CD4-positive, alpha-beta T cell treated with Interleukin-15 for 1 hour (primary cell): ENCODE data around the gene WBP11.
A peak's percentile ranks its signal among the peaks of the same experiment; 100 is the strongest.
"Not testable (repeated sequence)": the region's sequence is repeated elsewhere in the genome, so short reads cannot be mapped to it uniquely, and the experiment has no call there.

Experiments
- DNase-seq: peaks from one replicate; pipeline ENCODE4 v3.0.0-alpha.2; 2020

WBP11 gene

DNA sequence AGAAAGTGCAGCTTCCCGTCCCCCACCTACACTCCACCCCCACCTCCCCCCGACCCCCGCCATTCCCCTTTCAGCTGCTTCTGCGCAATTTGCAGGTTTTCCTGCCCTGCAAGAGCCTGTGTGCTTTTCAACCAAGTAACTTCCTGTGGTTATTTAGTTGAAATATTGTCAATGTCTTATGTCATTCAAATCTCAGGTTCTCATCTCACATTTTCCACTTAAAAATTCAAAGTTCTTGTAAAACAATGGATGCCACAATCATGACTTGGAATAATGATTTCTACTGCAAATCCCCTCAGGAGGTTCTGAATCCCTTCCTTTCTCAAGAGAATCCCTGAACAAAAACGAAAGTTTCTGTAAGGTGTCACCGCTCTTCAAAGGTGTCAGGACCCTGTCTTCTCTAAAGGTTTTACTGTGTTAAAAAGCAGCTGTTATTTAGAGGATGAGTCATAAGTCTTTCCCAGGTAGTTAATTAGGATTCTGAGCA is 31.6 kb downstream of the WBP11 start:
- DNase-seq: peak; percentile 67

DNA sequence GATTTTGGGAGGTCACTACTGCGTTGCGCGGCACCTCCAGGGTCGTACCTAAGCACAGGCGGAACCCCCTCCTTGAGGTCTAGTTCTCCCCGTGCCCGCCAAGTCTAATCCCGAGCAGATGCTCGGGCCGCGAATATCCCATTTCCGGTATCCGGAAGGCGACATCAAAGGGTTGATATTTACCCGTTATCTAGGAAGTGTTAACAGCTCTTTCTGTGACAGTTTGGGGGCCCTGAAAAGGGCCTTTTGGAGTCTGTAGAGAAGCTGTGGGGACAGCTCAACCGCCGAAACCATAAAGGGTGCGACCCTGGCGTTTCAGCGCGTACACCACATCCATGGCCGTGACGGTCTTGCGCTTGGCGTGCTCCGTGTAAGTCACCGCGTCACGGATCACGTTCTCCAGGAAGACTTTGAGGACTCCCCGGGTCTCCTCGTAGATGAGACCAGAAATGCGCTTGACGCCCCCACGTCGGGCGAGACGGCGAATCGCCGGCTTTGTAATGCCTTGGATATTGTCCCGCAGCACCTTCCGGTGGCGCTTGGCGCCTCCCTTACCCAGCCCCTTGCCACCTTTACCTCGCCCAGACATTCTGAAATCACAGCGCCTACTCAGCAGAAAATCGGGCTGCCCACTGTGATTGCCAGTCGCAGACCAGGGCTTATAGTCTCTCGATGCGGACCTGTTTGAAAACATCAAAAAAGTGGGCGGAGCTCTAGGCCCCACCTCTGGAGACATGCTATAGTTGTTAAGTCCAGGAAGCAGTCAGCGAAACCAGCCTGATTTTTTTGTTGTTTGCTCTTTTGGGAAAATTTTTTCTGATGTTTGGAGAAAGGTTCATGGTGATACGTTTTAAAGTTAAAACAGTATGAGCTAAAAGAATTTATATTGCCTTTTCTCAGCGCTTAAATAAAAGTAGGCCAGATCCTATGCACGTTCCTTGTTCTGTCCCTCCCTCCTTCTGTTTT is 32.5 kb downstream of the WBP11 start:
- peak; percentile 96 for DNase-seq

DNA sequence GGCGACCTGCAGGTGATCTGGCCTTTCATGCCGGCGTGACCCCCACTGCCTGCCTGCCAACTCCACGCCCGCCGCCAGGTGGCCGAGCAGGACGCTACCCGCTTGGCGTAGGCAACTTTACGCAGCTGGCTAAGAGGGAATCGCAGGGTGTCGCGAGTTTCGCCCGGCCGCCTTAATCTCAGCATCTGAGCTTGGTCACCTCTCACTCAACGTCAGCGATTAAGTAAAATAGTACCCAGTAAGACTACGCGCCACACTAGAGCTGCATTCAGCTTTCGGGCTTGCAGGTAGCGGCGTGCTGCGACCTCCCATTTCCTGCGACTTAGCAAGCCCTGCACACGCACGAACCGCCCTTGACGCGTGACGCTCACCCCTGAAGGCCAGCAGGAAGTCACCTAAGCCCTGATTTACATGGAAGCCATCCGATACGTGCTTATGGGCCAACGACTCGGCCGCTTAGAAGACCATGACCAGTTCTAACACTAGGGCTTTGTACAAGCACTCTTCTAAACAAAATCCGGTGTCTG is 33.2 kb downstream of the WBP11 start:
- peak; percentile 92 for DNase-seq

DNA sequence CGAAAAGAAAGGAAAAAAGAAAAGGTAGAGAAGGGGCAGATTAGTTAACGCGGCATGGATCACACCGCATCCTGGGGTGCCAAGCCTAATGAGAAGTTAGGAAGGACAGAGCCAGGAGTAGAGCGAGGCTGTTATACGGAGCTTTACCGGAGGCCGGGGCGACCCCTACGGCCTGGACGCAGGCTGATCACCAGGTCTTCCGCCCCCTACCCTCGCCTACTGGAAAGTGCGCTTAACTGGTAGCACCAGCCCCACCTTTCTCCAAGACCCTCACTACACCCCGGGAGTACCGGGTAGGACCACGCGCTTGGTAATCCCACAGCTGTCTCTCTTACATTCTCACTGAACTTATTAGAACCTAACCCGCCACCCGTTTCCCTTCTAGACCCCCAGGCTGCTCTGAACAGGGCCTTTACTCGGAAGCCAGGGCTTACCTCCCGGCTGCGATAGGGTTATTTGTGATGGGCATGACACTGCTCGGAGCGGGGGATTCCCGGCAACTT is 33.8 kb downstream of the WBP11 start:
- DNase-seq: no peak

DNA sequence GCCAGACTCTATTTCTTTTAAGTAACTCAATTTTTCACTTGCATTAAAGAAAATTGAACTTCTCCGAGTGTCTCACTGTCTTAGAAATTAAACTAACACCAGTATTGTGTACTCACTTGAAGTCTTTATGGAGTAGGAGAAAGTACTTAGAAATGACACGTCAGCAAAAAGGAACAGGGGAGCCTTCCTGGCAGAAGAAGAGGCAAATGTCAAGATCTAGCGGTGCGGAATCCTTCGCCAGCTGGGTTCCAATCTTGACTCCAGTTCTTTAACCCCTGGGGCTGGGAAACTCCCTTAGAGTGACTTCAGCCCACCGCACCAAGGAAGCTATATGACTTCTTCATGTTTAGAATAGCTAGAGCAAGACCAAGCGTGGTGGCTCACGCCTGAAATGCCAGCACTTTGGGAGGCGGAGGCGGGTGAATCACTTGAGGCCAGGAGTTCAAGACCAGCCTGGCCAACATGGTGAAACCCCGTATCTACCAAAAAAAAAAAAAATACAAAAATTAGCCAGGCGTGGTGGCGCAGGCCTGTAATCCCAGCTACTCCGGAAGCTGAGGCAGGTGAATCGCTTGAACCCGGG is 34.4 kb downstream of the WBP11 start:
- peak; percentile 30 for DNase-seq

DNA sequence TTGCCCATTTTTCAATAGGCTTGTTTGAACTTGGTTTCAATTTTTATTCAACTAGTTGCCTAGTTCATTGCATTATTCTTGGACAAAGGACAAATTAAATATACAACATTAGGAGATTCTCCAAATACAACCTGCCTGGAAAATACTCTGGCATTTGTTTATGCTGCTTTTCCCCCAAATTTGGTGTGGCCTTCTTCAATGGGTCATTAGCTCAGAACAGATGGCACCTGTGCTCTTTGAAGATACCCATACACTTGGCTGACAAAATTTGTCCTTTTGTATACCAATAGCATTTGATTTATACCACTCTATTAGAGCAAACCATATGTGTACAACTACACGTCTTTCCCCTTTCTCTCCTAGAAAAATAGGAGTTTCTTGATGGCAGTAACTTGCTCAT is 35.7 kb downstream of the WBP11 start:
- no peak for DNase-seq

DNA sequence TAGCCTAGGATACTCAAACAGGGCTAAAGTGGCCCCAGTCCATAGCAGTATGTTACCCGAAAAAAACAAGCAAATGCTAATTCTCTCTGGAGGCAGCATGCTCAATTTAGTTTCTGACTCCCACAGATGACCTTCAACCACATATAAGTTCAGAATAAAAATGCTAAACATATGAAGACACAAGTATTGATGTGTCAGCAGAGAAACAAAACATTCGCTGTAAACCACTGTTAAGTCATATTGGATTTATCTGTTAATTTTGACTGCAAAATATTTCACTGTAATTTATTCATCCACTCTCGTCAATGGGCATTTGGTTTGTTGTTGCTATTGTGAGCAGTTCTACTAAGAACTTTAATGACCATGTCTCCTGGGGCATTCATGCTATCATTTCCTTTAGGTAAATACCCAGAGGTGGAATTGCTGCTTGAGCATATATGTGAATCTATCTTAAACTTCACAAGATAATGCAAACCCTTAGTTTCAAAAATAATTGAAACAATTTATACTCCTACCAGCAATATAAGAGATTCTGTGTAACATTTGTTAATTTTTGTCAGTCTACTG is 36.5 kb downstream of the WBP11 start:
- DNase-seq: no peak

DNA sequence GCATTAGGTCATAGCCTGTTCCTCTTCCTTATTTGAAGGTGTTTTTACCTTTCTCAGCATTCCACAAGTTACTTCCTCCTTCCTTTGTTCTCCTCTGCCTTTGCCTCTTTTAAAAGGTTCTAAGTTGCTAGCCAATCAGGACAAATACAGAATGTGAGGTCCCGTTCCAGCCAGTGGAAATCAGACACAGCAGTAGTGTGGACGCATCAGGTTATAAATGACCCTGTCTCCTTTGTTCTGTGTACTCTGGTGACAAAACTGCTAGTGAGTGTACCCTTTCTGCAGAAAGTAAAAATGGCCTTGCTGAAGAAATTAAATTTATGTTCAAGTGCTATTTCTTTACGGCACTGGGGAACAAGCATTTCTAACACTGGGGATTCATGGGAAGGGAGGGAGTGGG is 37.3 kb downstream of the WBP11 start:
- DNase-seq: not testable (repeated sequence)

DNA sequence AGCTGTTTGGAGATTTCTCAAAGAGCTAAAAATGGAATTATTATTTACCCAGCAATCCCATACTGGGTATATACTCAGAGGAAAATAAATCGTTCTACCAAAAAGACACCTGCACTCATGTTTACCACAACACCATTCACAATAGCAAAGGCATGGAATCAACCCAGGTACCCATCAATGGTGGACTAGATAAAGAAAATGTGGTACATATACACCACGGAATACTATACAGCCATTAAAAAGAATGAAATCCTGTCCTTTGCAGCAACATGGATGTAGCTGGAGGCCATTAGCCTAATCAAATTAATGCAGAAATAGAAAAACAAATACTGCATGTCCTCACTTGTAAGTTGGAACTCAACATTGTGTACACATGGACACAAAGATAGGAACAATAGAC is 37.9 kb downstream of the WBP11 start:
- DNase-seq: no peak

DNA sequence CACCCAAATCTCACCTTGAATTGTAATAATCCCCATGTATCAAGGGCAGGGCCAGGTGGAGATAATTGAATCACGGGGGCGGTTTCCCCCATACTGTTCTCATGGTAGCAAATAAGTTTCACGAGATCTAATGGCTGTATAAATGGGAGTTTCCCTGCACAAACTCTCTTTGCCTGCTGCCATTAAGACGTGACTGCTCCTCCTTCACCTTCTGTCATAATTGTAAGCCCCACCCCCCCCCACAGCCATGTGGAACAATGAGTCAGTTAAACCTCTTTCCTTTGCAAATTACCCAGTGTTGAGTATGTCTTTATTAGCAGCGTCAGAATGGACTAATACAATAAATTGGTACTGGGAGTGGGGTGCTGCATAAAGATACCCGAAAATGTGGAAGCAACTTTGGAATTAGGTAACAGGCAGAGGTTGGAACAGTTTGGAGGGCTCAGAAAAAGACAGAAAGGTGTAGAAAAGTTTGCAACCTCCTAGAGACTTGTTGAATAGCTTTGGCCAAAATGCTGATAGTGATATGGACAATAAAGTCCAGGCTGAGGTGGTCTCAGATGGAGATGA is 43.5 kb downstream of the WBP11 start:
- not testable (repeated sequence) for DNase-seq

DNA sequence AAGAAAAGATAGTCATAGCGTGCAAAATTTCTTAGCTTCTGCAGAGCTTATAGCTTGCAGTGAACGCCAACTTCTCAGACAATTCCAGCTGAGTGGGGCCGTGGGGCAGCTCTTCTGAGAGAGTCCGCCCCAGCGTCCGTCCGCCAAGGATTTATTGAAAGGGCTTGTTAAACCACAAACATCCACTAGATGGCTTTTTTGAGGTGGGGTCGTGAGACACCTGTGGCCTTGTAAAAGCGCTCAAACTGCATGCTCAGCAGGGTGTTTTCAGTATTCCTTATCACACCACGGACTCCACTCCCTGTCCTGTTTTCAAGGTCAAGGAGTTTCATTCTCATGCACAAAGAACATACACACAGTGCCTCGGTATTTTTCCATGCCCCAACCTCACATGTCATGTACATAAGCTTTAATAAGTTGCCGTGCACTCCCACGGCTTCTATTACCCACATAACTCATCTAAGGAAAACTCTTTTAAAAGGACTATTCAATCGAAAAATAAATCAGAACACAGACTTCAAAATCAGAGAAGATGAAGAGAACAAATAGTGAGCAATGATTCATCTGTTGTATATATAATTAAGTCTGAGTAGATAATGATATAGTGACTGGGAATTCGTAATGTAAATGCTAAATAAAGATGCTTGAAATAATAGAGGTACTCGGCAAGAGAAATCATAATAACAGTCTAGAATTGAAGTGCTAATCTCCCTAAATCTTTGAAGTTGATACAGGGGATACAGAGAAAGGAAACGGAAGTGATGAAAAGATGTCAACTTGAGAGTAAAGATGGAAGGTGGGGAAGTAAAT is 46.7 kb downstream of the WBP11 start:
- DNase-seq: no peak

DNA sequence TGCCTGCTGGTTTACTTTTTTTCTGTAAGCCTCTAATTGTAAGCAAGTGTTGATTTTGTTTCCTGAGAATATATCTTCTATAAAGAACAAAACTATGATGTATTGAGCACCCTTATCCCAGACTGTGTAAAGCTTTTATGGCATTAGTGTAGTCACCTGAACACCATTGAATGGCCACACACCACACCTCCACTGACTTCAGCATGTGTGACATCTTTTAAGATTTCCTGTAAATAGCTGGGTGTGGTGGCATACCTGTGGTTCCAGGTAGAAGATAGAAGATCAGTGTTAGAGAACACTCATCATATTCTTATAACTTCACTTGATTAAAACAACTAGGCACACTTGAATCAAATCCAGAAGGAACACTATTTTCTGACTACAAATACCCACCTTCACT is 51.3 kb downstream of the WBP11 start:
- DNase-seq: no peak

DNA sequence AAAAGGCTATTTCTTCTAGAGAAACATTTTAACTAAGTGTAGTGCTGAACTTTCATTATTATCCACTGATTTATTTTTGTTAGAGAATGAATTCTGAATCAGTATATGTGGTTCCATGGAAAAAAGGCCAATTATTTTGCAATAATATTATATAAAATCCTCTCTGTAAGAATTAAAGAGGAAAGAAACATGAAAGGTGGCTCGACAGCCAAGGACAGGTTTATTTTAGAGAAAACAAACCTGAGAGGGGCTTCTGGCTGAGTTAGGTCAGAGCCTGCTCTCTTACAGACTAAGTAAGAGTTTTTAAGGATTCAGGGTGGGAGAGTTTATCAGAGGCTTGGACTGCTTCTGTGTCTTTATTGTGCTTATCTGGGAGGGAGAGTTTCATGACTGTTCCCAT is 60.2 kb downstream of the WBP11 start:
- DNase-seq: no peak

DNA sequence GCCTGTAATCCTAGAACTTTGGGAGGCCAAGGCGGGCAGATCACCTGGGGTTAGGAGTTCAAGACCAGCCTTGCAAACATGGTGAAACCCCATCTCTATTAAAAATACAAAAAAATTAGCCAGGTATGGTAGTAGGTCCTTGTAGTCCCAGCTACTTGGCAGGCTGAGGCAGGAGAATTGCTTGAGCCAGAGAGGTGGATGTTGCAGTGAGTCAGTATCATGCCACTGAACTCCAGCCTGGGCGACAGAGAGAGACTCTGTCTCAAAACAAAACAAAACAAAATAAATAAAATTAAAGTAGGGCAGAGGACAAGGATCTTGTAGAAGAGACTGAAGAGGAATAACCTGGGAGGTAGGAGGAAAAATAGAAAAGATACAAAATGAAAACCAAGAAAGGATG is 61.3 kb downstream of the WBP11 start:
- no peak for DNase-seq

DNA sequence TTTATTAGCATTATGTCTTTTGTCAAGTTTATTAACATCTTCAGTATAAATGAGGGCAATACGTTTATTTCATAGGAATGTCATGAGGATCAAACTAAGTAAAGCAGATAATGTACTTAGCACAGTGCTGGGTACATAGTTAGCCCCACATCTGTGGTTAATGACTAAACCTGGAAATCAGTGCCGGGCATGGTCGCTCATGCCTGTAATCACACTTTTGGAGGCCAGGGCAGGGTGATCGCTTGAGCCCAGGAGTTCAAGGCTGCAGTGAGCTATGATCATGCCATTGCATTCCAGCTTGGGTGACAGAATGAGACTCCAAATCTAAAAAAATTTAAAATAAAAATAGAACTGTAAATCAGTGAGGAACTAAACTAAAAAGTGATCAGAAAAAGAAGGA is 62.1 kb downstream of the WBP11 start:
- no peak for DNase-seq

DNA sequence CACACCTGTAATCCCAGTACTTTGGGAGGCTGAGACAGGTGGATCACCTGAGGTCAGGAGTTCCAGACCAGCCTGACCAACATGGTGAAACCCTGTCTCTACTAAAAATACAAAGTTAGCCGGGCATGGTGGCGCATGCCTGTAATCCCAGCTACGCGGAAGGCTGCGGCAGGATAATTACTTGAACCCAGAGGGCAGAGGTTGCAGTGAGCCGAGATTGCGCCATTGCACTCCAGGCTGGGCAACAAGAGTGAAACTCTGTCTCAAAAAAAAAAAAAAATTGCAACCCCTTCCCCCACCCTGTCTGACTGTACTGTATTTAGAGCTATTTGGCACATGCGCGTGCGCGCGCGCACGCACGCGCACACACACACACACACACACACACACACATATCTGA is 66.8 kb downstream of the WBP11 start:
- DNase-seq: not testable (repeated sequence)
